HEK293 (cell line): Measurements from ENCODE around the gene SMIM36.

ENCODE experiments used
- ATF2 ChIP-seq: fragments of 450-650 bp; formaldehyde crosslinking; IDR thresholded peaks from 2 replicates; pipeline ENCODE4 v1.5.1; 2016; ENCODE audit warnings: missing biosample characterization, missing genetic modification characterization, low read depth
- CTCF ChIP-seq: fragments of 450-650 bp; formaldehyde crosslinking; IDR thresholded peaks from 2 replicates; pipeline ENCODE4 v1.5.1; 2016; ENCODE audit warnings: missing biosample characterization, missing genetic modification characterization
- MEIS1 ChIP-seq: sonication (generic); formaldehyde crosslinking; IDR thresholded peaks from 2 replicates; pipeline ENCODE4 v1.8.1; 2022; ENCODE audit warnings: missing genetic modification reagents, mild to moderate bottlenecking, borderline replicate concordance
- SALL2 ChIP-seq: fragments of 450-650 bp; formaldehyde crosslinking; IDR thresholded peaks from 2 replicates; pipeline ENCODE4 v1.5.0; 2017; ENCODE audit warnings: missing biosample characterization, mild to moderate bottlenecking, missing genetic modification characterization, borderline replicate concordance
- SP2 ChIP-seq: fragments of 450-650 bp; formaldehyde crosslinking; IDR thresholded peaks from 2 replicates; pipeline ENCODE4 v1.5.1; 2016; ENCODE audit warnings: missing biosample characterization, missing genetic modification characterization
- ZBTB26 ChIP-seq: fragments of 450-650 bp; formaldehyde crosslinking; optimal IDR thresholded peaks from 2 replicates; pipeline ENCODE3; 2016; ENCODE audit warnings: missing biosample characterization, mild to moderate bottlenecking, missing genetic modification characterization
- ZBTB7A ChIP-seq: fragments of 450-650 bp; formaldehyde crosslinking; IDR thresholded peaks from 2 replicates; pipeline ENCODE4 v1.5.1; 2016; ENCODE audit warnings: low read depth, missing biosample characterization, missing genetic modification characterization
- ZNF121 ChIP-seq: fragments of 450-650 bp; formaldehyde crosslinking; IDR thresholded peaks from 2 replicates; pipeline ENCODE4 v1.5.1; 2016; ENCODE audit warnings: missing biosample characterization, missing genetic modification characterization
- ZNF274 ChIP-seq, 2 experiments: fragments of 200-500 bp in 1 of 2; fragments of 450-650 bp in 1 of 2; sonication (Bioruptor generic) in 1 of 2; formaldehyde crosslinking in 1 of 2; IDR thresholded peaks; 2 replicates each; pipeline versions ENCODE4 v1.5.1 to v1.6.1; 2014 to 2016; ENCODE audit warnings: borderline replicate concordance in 1 of 2, inconsistent platforms in 1 of 2, low read length in 1 of 2, missing biosample characterization in 1 of 2, missing genetic modification characterization in 1 of 2
- ZNF362 ChIP-seq: fragments of 450-650 bp; formaldehyde crosslinking; IDR thresholded peaks from 2 replicates; pipeline ENCODE4 v1.5.1; 2016; ENCODE audit warnings: missing biosample characterization, missing genetic modification characterization
- ZNF658 ChIP-seq: fragments of 450-650 bp; formaldehyde crosslinking; IDR thresholded peaks from 2 replicates; pipeline ENCODE4; 2016; ENCODE audit warnings: missing biosample characterization, missing genetic modification characterization
- ZNF704 ChIP-seq: fragments of 450-650 bp; formaldehyde crosslinking; IDR thresholded peaks from 2 replicates; pipeline ENCODE4 v1.5.1; 2016; ENCODE audit warnings: missing biosample characterization, missing genetic modification characterization
- ZNF785 ChIP-seq: fragments of 450-650 bp; formaldehyde crosslinking; IDR thresholded peaks from 2 replicates; pipeline ENCODE4 v1.5.1; 2016; ENCODE audit warnings: missing biosample characterization, missing genetic modification characterization
- TF ChIP-seq, protein P1 (sequence below): fragments of 450-650 bp; formaldehyde crosslinking; IDR thresholded peaks from 2 replicates; pipeline ENCODE4 v1.5.1; 2016; ENCODE audit warnings: missing biosample characterization, missing genetic modification characterization

GRCh38 chr17:55442462-55442861 is 68.8 kb downstream of the SMIM36 start:
- no peak for TF ChIP-seq CTCF
- TF ChIP-seq ZNF121 (tag by site-specific recombination): no peak
- no peak for TF ChIP-seq ZNF704
- TF ChIP-seq SALL2 (tag by site-specific recombination): no peak
- TF ChIP-seq ZNF362 (tag by site-specific recombination): no peak
- TF ChIP-seq, protein P1, sequence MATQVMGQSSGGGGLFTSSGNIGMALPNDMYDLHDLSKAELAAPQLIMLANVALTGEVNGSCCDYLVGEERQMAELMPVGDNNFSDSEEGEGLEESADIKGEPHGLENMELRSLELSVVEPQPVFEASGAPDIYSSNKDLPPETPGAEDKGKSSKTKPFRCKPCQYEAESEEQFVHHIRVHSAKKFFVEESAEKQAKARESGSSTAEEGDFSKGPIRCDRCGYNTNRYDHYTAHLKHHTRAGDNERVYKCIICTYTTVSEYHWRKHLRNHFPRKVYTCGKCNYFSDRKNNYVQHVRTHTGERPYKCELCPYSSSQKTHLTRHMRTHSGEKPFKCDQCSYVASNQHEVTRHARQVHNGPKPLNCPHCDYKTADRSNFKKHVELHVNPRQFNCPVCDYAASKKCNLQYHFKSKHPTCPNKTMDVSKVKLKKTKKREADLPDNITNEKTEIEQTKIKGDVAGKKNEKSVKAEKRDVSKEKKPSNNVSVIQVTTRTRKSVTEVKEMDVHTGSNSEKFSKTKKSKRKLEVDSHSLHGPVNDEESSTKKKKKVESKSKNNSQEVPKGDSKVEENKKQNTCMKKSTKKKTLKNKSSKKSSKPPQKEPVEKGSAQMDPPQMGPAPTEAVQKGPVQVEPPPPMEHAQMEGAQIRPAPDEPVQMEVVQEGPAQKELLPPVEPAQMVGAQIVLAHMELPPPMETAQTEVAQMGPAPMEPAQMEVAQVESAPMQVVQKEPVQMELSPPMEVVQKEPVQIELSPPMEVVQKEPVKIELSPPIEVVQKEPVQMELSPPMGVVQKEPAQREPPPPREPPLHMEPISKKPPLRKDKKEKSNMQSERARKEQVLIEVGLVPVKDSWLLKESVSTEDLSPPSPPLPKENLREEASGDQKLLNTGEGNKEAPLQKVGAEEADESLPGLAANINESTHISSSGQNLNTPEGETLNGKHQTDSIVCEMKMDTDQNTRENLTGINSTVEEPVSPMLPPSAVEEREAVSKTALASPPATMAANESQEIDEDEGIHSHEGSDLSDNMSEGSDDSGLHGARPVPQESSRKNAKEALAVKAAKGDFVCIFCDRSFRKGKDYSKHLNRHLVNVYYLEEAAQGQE: no peak
- TF ChIP-seq ZNF785 (tag by site-specific recombination): no peak
- TF ChIP-seq SP2 (tag by site-specific recombination): no peak
- TF ChIP-seq ZBTB7A (tag by site-specific recombination): no peak
- no peak for TF ChIP-seq ATF2 (tag by site-specific recombination)
- TF ChIP-seq ZNF658 (tag by site-specific recombination): no peak
- no peak for TF ChIP-seq MEIS1 (CRISPR knock-in tag)
- TF ChIP-seq ZNF274 (IDR thresholded peaks at IDR 0.05; ENCODE audit: low read length): no peak
- TF ChIP-seq ZNF274 (tag by site-specific recombination; IDR thresholded peaks at IDR 0.05; ENCODE audit: borderline replicate concordance): no peak
- no peak for TF ChIP-seq ZBTB26
